Ishikawa (cell line): Measurements from ENCODE around the gene TBC1D21.

Source experiments
- CEBPB ChIP-seq: IDR thresholded peaks from 2 replicates; pipeline ENCODE4 v1.6.1; 2012
- EGR1 ChIP-seq: IDR thresholded peaks from 2 replicates; pipeline ENCODE4 v1.6.1; 2012
- EP300 ChIP-seq: IDR thresholded peaks from 2 replicates; pipeline ENCODE4 v1.6.1; 2012; ENCODE audit warnings: borderline replicate concordance
- NFIC ChIP-seq: IDR thresholded peaks from 2 replicates; pipeline ENCODE4 v1.6.1; 2012
- RAD21 ChIP-seq: IDR thresholded peaks from 2 replicates; pipeline ENCODE4 v1.6.1; 2012; ENCODE audit warnings: low read depth
- TAF1 ChIP-seq: IDR thresholded peaks from 2 replicates; pipeline ENCODE4 v1.6.1; 2012; ENCODE audit warnings: low read depth, mild to moderate bottlenecking
- TCF12 ChIP-seq: IDR thresholded peaks from 2 replicates; pipeline ENCODE4 v1.6.1; 2012; ENCODE audit warnings: low read depth
- TEAD4 ChIP-seq: IDR thresholded peaks from 2 replicates; pipeline ENCODE4 v1.6.1; 2012
- YY1 ChIP-seq: IDR thresholded peaks from 2 replicates; pipeline ENCODE4 v1.6.1; 2012; ENCODE audit warnings: low read depth
- TF ChIP-seq, protein P1 (sequence below): IDR thresholded peaks from 2 replicates; pipeline ENCODE4 v1.6.1; 2012; ENCODE audit warnings: low read depth, mild to moderate bottlenecking
- TF ChIP-seq, protein P2 (sequence below): IDR thresholded peaks from 2 replicates; pipeline ENCODE4 v1.6.1; 2012
- TF ChIP-seq, protein P3 (sequence below): IDR thresholded peaks from 2 replicates; pipeline ENCODE4 v1.6.1; 2012

DNA sequence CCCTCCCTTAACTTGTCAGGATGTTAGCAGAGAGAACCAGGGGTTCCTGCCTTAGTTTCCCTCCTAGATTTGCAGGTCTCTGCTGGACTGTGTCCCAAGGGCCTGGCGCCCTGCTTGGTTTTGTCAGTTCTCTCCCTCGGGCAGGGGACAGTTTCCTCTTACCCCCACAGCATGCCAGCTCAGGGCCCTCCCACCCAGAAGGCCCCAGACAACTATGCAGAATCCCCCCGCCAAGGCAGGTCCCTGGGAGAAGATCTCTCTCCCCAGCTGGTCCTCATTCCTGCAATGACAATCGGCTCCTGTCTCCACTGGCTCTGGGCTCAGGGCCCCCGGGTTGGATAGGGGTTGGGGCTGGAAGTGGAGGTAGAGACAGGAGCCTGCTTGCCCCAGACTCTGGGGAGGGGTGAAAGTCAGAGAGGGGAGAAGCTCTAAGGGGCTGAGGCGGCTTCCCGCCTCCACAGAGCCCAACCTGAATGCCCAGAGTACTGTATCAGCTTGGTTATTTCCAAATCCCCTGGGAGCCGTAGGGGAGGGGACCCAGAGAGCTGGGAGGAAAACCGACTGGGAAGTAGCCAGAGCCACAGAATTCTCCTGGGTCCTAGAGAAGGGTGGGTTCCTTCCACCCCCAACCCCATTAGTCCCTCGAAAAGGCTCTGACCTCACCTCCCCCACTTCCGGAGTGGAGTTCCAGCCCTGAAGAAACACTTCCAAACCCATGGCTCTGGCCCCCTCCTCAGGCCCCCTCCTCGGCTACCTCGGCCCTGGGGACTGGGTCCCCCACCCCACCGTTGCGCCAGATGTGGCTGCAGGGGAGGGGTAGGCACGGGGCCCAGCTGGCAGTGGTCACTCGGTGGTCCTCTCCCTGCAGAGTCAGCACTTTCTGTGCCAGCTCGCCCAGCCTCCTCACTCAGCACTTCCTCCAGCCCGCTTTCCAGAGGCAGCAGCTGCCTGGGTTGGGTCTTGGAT, 49.1 kb downstream of the TBC1D21 start:
- TF ChIP-seq, protein P1, sequence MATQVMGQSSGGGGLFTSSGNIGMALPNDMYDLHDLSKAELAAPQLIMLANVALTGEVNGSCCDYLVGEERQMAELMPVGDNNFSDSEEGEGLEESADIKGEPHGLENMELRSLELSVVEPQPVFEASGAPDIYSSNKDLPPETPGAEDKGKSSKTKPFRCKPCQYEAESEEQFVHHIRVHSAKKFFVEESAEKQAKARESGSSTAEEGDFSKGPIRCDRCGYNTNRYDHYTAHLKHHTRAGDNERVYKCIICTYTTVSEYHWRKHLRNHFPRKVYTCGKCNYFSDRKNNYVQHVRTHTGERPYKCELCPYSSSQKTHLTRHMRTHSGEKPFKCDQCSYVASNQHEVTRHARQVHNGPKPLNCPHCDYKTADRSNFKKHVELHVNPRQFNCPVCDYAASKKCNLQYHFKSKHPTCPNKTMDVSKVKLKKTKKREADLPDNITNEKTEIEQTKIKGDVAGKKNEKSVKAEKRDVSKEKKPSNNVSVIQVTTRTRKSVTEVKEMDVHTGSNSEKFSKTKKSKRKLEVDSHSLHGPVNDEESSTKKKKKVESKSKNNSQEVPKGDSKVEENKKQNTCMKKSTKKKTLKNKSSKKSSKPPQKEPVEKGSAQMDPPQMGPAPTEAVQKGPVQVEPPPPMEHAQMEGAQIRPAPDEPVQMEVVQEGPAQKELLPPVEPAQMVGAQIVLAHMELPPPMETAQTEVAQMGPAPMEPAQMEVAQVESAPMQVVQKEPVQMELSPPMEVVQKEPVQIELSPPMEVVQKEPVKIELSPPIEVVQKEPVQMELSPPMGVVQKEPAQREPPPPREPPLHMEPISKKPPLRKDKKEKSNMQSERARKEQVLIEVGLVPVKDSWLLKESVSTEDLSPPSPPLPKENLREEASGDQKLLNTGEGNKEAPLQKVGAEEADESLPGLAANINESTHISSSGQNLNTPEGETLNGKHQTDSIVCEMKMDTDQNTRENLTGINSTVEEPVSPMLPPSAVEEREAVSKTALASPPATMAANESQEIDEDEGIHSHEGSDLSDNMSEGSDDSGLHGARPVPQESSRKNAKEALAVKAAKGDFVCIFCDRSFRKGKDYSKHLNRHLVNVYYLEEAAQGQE = no peak
- TF ChIP-seq, protein P2, sequence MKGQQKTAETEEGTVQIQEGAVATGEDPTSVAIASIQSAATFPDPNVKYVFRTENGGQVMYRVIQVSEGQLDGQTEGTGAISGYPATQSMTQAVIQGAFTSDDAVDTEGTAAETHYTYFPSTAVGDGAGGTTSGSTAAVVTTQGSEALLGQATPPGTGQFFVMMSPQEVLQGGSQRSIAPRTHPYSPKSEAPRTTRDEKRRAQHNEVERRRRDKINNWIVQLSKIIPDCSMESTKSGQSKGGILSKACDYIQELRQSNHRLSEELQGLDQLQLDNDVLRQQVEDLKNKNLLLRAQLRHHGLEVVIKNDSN = no peak
- no peak for TF ChIP-seq TCF12
- no peak for TF ChIP-seq EP300
- TF ChIP-seq TAF1 = no peak
- TF ChIP-seq, protein P3, sequence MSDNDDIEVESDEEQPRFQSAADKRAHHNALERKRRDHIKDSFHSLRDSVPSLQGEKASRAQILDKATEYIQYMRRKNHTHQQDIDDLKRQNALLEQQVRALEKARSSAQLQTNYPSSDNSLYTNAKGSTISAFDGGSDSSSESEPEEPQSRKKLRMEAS = no peak
- TF ChIP-seq CEBPB = no peak
- no peak for TF ChIP-seq RAD21
- no peak for TF ChIP-seq NFIC
- TF ChIP-seq YY1 = no peak
- TF ChIP-seq TEAD4 = no peak
- TF ChIP-seq EGR1 = no peak
